CD8-positive, alpha-beta memory T cell (primary cell): Measurements from ENCODE around the gene SYT2. TPM values are rescaled to one million over a fixed set of nuclear protein-coding genes. Genes with fewer than 3 reads are reported as not detected.
"Not testable (repeated sequence)": the region's sequence is repeated elsewhere in the genome, so short reads cannot be mapped to it uniquely, and the experiment has no call there.

Experiments used
- CTCF ChIA-PET: fragments of 350-600 bp; sonication (Branson Sonifier 250); formaldehyde crosslinking; loops from one replicate; lab custom pipeline; 2021; ENCODE audit warnings: antibody characterized with exemption; lab: Charles Lee
- POLR2A ChIA-PET: fragments of 350-600 bp; sonication (Branson Sonifier 250); formaldehyde crosslinking; loops from one replicate; lab custom pipeline; 2021; ENCODE audit warnings: antibody characterized with exemption; lab: Charles Lee
- DNase-seq, 5 donors: peaks; one replicate each; pipeline versions ENCODE4 v3.0.0 to v3.0.0-alpha.2; 2020 to 2022; ENCODE audit warnings: mixed read lengths in 1 of 5
- H3K27ac ChIP-seq: one replicate; pipeline ENCODE4 v1.7.0; 2013; ENCODE audit warnings: low read depth, mild to moderate bottlenecking, low read length, moderate library complexity
- H3K27me3 ChIP-seq: 2 replicates; pipeline ENCODE4 v1.7.0; 2013; ENCODE audit warnings: low read length, mild to moderate bottlenecking; ENCODE audit not compliant: insufficient read depth, poor library complexity, severe bottlenecking
- H3K36me3 ChIP-seq: 2 replicates; pipeline ENCODE4 v1.7.0; 2013; ENCODE audit warnings: mild to moderate bottlenecking, low read length, moderate library complexity; ENCODE audit not compliant: insufficient read depth
- H3K4me1 ChIP-seq: 2 replicates; pipeline ENCODE4 v1.7.0; 2013; ENCODE audit warnings: mild to moderate bottlenecking, low read length, moderate library complexity; ENCODE audit not compliant: insufficient read depth
- H3K4me3 ChIP-seq: 2 replicates; pipeline ENCODE4 v1.7.0; 2013; ENCODE audit warnings: mild to moderate bottlenecking, low read length
- H3K9me3 ChIP-seq: 2 replicates; pipeline ENCODE4 v1.7.0; 2013; ENCODE audit warnings: mild to moderate bottlenecking, low read length
- H3K27ac Mint-ChIP-seq, 8 donors: one replicate each; pipeline ENCODE4 v1.8.0; 2020 to 2021; ENCODE audit warnings: mixed read lengths in 8 of 8, mild to moderate bottlenecking in 6 of 8, inconsistent platforms in 3 of 8, moderate library complexity in 3 of 8
- H3K27me3 Mint-ChIP-seq, 2 donors: one replicate each; pipeline ENCODE4 v1.8.0; 2020 to 2021; ENCODE audit warnings: mixed read lengths in 2 of 2, mild to moderate bottlenecking in 1 of 2, moderate library complexity in 1 of 2
- H3K36me3 Mint-ChIP-seq, 3 donors: one replicate each; pipeline ENCODE4 v1.8.0; 2020 to 2021; ENCODE audit warnings: mixed read lengths in 3 of 3, inconsistent platforms in 1 of 3, mild to moderate bottlenecking in 1 of 3
- H3K4me1 Mint-ChIP-seq, 3 donors: one replicate each; pipeline ENCODE4 v1.8.0; 2020 to 2021; ENCODE audit warnings: mixed read lengths in 3 of 3, inconsistent platforms in 1 of 3, mild to moderate bottlenecking in 1 of 3
- H3K4me3 Mint-ChIP-seq, 7 donors: one replicate each; pipeline ENCODE4 v1.8.0; 2020 to 2021; ENCODE audit warnings: mixed read lengths in 7 of 7, mild to moderate bottlenecking in 6 of 7, moderate library complexity in 4 of 7, inconsistent platforms in 2 of 7
- H3K9me3 Mint-ChIP-seq, 5 donors: one replicate each; pipeline ENCODE4 v1.8.0; 2020 to 2022; ENCODE audit warnings: mixed read lengths in 5 of 5, mild to moderate bottlenecking in 3 of 5, moderate library complexity in 2 of 5, inconsistent platforms in 1 of 5
- polyA plus RNA-seq: library from polyadenylated mRNA; unstranded; fragments of 300-500 nt; fragmentation: Illumina TruSeq; gene quantifications from one replicate; pipeline ENCODE4 v1.2.3, GENCODE V29; 2021
- total RNA-seq, 2 experiments: library from RNA; stranded (reverse); gene quantifications; one replicate each; pipeline ENCODE4 v1.2.3, GENCODE V29; 2021

Gene SYT2
- total and polyA plus RNA-seq, 3 experiments from 2014 or later: not detected

DNA sequence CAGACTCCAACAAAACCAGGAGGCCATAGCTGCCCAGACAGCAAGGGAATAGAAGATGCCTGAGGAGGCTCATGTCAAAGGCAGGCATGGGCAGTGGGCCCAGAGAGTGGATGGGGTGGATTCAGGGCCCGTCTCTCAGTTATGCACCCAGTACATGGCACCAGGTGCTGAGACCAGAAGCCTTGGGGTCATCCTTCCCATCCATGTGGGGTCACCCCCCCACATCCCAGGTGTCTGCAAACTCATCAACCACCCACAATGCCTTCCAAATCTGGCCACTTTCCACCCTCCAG, 95.1 kb downstream of the SYT2 start:
- POLR2A ChIA-PET, CTCF ChIA-PET, H3K27ac ChIP-seq, H3K36me3 ChIP-seq, DNase-seq, H3K4me3 ChIP-seq, H3K27me3 ChIP-seq, H3K4me1 ChIP-seq, H3K9me3 Mint-ChIP-seq, H3K36me3 Mint-ChIP-seq, H3K4me3 Mint-ChIP-seq, H3K9me3 ChIP-seq: not testable (repeated sequence)
- Mint-ChIP-seq H3K4me1 (peaks cover 15 to 18% (median 16%) of the 10 kb centered on the region in 3 donors), H3K27ac (peak overlapping the region in 1 of 8 donors; percentile 18), H3K27me3 (peaks cover 5 to 35% of the 10 kb centered on the region in 2 donors)

DNA sequence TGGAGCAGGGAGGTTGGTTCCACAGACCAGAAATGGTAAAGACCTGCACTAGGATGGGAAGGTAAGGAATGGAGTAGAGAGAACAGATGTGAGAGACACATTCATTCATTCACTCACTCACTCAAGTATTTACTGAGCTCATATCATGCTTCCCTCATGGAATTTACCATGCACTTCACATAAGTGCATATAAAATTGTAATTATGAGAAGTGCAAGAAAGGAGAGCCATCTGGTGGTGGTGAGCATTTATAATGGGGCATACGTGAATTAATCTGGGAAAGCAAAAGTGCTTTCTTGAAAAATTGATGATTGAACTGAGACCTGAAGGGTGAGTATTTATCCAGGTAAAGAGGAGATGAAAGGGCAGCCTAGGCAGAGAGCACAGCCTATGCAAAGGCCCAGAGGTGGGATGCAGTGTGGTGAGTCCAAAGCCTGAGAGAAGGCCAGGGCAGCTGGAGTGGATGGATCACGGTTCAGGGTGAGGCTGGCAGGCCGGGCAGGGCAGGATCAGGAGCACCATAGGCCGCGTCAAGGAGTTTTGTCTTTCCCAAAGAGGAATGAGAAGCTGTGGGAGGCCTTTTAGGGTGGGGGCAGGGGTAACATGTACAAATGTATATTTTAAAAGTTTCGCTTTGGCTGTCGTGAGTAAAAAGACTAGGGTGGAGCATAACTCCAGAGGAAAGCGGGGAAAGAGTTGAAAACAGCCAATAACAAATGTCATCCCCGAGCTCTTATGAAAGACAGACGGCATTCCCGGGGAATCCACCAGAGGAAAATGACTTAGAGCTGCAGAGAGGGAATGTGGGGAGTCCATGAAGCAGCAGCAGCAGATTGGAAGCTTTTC, 95.7 kb downstream of the SYT2 start:
- H3K9me3 ChIP-seq, H3K4me3 ChIP-seq, H3K27me3 ChIP-seq, H3K4me1 ChIP-seq, CTCF ChIA-PET, H3K9me3 Mint-ChIP-seq, POLR2A ChIA-PET, H3K27ac ChIP-seq, H3K36me3 ChIP-seq, DNase-seq, H3K4me3 Mint-ChIP-seq, H3K27ac Mint-ChIP-seq, H3K36me3 Mint-ChIP-seq: not testable (repeated sequence)
- Mint-ChIP-seq H3K27me3 (peaks cover 5 to 32% of the 10 kb centered on the region in 2 donors), H3K4me1 (peaks cover 15 to 18% (median 16%) of the 10 kb centered on the region in 3 donors)

DNA sequence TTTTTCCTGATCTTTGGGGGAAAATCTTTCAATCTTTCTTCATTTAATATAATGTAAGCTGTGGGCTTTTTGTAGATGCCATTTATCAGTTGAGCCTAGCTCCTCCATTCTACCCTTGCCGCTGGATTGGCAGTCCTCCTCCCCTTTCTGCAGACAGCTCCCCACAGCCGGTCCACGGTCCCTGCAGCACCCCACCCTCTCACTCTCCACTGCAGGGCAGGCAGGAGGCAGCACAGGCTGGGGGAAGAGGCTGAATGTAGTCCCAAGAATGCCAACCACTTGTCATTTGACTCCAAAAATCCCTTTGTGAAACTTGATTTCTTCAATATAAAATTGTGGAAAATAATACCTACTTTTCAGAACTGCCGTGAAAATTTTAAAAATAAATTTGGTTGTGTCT, 96.7 kb downstream of the SYT2 start:
- H3K4me3 ChIP-seq: no peak overlapping the region
- CTCF ChIA-PET: no interaction called here
- peaks cover 5 to 22% of the 10 kb centered on the region in 2 donors for H3K27me3 Mint-ChIP-seq

DNA sequence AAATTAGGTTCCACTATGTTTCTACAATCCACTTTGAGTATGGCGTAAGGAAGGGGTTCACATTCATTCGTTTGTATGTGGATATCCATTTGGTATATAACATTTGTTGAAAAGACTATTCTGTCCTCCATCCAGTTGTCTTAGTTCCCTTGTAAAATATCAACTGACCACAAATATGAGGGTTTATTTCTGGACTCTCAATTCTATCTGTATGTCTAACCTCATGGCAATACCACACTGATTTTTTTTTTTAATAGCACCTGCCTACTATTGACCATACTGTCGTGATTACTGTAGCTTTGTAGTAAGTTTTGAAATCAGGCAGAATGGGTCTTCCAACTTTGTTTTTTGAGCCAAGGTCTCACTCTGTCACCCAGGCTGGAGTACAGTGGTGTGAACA, 98.2 kb downstream of the SYT2 start:
- H3K9me3 Mint-ChIP-seq, H3K36me3 Mint-ChIP-seq, H3K4me3 ChIP-seq, H3K4me1 ChIP-seq, H3K4me3 Mint-ChIP-seq, CTCF ChIA-PET, H3K27me3 ChIP-seq, H3K27ac ChIP-seq, H3K9me3 ChIP-seq, DNase-seq, POLR2A ChIA-PET, H3K27me3 Mint-ChIP-seq, H3K36me3 ChIP-seq, H3K27ac Mint-ChIP-seq: not testable (repeated sequence)
- H3K4me1 Mint-ChIP-seq: peaks cover 15 to 18% (median 16%) of the 10 kb centered on the region in 3 donors

More for the DNA sequence above, 96.7 kb downstream of the SYT2 start:
- Mint-ChIP-seq H3K9me3 (no peaks in the 10 kb centered on the region), H3K27ac (no peak overlapping the region), H3K4me3 (no peak overlapping the region), H3K36me3 (no peaks in the 10 kb centered on the region), H3K4me1 (peaks cover 15 to 18% (median 16%) of the 10 kb centered on the region in 3 donors)
- DNase-seq: no peak
- Histone ChIP-seq H3K27me3 (no peaks in the 10 kb centered on the region), H3K27ac (no peak overlapping the region), H3K4me1 (peaks cover 5% of the 10 kb centered on the region), H3K9me3 (no peaks in the 10 kb centered on the region), H3K36me3 (no peaks in the 10 kb centered on the region)
- POLR2A ChIA-PET: no interaction called here

DNA sequence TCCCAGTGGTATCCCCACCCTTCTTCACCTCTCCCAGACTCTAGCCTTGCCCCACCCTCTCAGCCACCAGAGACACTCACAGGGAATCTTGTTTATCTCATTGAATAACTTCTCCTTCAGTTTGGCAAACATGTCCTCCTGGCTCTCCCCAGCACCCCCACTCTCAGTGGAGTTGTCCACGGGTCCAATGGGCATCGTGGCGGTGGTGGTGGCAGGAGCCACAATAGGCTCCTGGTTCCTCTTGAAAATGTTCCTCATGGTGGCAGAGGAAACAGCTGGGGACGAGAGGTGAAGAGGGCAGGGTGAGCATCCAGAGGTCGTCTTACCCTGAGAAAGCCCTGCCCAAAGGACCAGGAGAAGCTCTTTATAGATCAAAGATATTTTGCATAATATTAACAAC, 104.7 kb downstream of the SYT2 start:
- Mint-ChIP-seq H3K27ac (peak overlapping the region in 1 of 8 donors; percentile 91), H3K4me1 (no peaks in the 10 kb centered on the region), H3K4me3 (no peak overlapping the region), H3K9me3 (peaks cover 0 to 2% (median 0%) of the 10 kb centered on the region in 5 donors), H3K36me3 (peaks cover 4 to 12% (median 4%) of the 10 kb centered on the region in 3 donors), H3K27me3 (no peaks in the 10 kb centered on the region)
- H3K27ac ChIP-seq: no peak overlapping the region
- H3K4me1 ChIP-seq: no peaks in the 10 kb centered on the region
- H3K4me3 ChIP-seq: no peak overlapping the region
- POLR2A ChIA-PET: no interaction called here
- DNase-seq: no peak
- CTCF ChIA-PET: no interaction called here
- H3K36me3 ChIP-seq: no peaks in the 10 kb centered on the region
- no peaks in the 10 kb centered on the region for H3K9me3 ChIP-seq
- H3K27me3 ChIP-seq: no peaks in the 10 kb centered on the region

DNA sequence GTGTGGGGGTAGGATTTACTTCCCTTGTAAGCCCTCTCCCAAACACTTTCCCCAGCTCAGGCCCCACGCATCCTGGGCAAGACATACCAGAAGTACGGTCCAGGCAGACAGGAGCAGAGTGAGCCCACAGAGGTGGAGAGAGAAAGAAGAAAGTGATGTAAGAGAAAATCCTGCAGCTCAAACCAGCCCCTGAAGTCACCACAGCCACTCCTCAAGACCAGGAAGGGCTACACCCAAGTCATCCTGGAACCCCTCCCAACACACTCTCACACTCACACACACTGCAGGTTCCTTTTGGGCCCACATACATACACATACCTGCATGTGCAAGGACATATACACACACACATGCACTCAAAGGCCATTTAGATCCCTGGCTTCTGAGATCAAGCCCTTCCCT, 106.8 kb downstream of the SYT2 start:
- peaks cover 4 to 12% (median 4%) of the 10 kb centered on the region in 3 donors for H3K36me3 Mint-ChIP-seq
- POLR2A ChIA-PET: no interaction called here
- Histone ChIP-seq H3K27me3 (no peaks in the 10 kb centered on the region), H3K27ac (no peak overlapping the region), H3K4me1 (no peaks in the 10 kb centered on the region), H3K36me3 (no peaks in the 10 kb centered on the region), H3K9me3 (no peaks in the 10 kb centered on the region), H3K4me3 (no peak overlapping the region)
- DNase-seq: no peak
- no peaks in the 10 kb centered on the region for H3K4me1 Mint-ChIP-seq
- peaks cover 0 to 2% (median 0%) of the 10 kb centered on the region in 5 donors for H3K9me3 Mint-ChIP-seq
- no peaks in the 10 kb centered on the region for H3K27me3 Mint-ChIP-seq
- no peak overlapping the region for H3K27ac Mint-ChIP-seq
- CTCF ChIA-PET: no interaction called here
- H3K4me3 Mint-ChIP-seq: no peak overlapping the region

DNA sequence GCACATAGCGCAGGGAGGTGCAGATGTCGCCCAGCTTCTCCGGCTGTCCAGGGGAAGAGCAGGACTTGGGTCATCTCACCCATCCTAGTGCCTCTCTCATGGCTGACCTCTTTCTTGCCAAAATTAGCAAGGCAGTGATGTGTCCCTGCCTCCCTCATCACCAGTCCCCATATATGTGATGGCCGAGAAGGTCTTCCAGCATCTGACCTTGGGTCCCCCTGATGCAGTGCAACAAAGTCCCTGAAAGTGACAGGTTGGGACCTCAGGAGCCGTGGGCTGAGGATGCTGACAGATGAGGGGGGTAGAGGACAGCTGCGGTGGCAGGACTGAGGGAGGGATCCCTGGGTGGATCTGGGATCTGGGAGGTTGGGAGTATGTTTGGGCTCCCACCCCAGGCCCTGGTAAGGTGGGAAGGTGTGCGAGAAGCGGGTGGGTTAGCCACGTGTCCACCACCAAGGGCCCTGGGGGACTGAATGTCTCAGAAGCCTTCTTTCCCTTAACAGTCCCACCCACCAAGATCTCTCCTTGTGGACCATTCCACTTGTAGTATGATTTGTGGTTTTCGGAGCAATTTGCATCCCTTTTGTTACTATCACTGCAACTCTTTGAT, 109.7 kb downstream of the SYT2 start:
- no peak overlapping the region for H3K27ac Mint-ChIP-seq
- no peaks in the 10 kb centered on the region for H3K36me3 ChIP-seq
- ChIA-PET POLR2A (no interaction called here), CTCF (no interaction called here)
- H3K9me3 ChIP-seq: no peaks in the 10 kb centered on the region
- DNase-seq: no peak
- H3K4me3 ChIP-seq: no peak overlapping the region
- no peak overlapping the region for H3K4me3 Mint-ChIP-seq
- no peaks in the 10 kb centered on the region for H3K4me1 Mint-ChIP-seq
- no peaks in the 10 kb centered on the region for H3K27me3 ChIP-seq
- H3K27me3 Mint-ChIP-seq: no peaks in the 10 kb centered on the region
- no peak overlapping the region for H3K27ac ChIP-seq
- H3K36me3 Mint-ChIP-seq: peaks cover 0 to 9% (median 0%) of the 10 kb centered on the region in 3 donors
- H3K4me1 ChIP-seq: no peaks in the 10 kb centered on the region
- H3K9me3 Mint-ChIP-seq: no peaks in the 10 kb centered on the region

DNA sequence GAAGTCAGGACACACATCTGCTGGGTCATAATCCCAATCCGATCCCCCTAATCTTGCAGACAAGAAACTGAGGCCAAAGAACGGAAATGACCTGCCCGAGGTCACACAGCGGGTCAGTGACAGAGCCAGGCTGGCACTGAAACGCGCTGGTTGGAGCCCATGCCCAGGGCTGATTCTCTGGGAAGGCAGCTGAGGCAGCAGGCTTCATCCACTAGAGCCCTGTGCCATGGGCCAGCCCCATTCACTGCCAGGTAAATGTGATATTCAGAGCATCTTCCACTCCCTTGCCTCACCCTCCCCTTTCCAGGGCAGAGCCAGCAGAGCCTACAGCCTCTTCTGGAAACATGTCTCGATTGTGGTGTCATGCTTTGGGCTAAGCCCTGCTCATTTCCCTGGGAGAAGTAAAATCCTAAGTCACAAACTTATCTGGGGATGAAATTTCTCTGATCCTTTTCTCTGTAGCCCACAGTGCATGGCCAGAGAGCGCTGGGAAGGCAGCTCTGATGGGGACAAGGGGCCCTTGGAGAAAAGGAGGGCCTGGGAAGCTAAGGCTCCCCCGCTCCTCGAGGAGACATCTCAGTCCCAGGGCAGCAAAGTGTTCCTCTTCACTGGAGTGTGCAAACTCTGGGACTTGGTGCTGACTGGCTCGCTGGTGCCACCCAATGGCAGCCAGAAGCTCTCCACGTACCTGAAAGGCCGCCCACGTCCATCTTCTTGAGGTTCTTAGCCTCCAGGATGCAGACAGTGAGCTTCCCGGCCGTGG, 110.4 kb downstream of the SYT2 start:
- Mint-ChIP-seq H3K4me1 (no peaks in the 10 kb centered on the region), H3K36me3 (peaks cover 0 to 11% (median 0%) of the 10 kb centered on the region in 3 donors), H3K27me3 (no peaks in the 10 kb centered on the region), H3K4me3 (no peak overlapping the region), H3K27ac (no peak overlapping the region), H3K9me3 (no peaks in the 10 kb centered on the region)
- H3K4me3 ChIP-seq: no peak overlapping the region
- no peak overlapping the region for H3K27ac ChIP-seq
- CTCF ChIA-PET: no interaction called here
- H3K27me3 ChIP-seq: no peaks in the 10 kb centered on the region
- no peaks in the 10 kb centered on the region for H3K4me1 ChIP-seq
- H3K36me3 ChIP-seq: no peaks in the 10 kb centered on the region
- POLR2A ChIA-PET: no interaction called here
- H3K9me3 ChIP-seq: no peaks in the 10 kb centered on the region
- no peak for DNase-seq
